Non-pigmented ciliary epithelial cell (primary cell): ENCODE data around the gene FBN1.

ENCODE experiments used
- DNase-seq: peaks from one replicate; pipeline ENCODE4 v3.0.0-alpha.2; 2010; ENCODE audit warnings: low read depth

The FBN1 gene

GRCh38 chr15:48366584-48367312 is 278.8 kb downstream of the FBN1 start:
- no peak for DNase-seq

GRCh38 chr15:48365575-48365974 is 279.9 kb downstream of the FBN1 start:
- no peak for DNase-seq

GRCh38 chr15:48363474-48363873 is 282.0 kb downstream of the FBN1 start:
- no peak for DNase-seq

- DNase-seq = no peak
Measured at GRCh38 chr15:48361685-48362084, 283.8 kb downstream of the FBN1 start.

- DNase-seq = no peak
Measured at GRCh38 chr15:48360841-48361240, 284.7 kb downstream of the FBN1 start.
